A673 (cell line): ENCODE measurements around the gene ASB15.

ENCODE experiments used
- CTCF ChIP-seq: fragments of 300-800, 200-600 bp; sonication (generic); conservative IDR thresholded peaks from 2 replicates; pipeline ENCODE4 v1.5.1; 2017; ENCODE audit warnings: low read depth, mild to moderate bottlenecking, antibody characterized with exemption, low read length, moderate library complexity, mixed read lengths
- EZH2 ChIP-seq: fragments of 200-600 bp; sonication (generic); IDR thresholded peaks from 2 replicates; pipeline ENCODE4 v1.6.1; 2017; ENCODE audit warnings: borderline replicate concordance, low read depth, mild to moderate bottlenecking, mixed read lengths, antibody characterized with exemption, low read length; ENCODE audit not compliant: poor library complexity, severe bottlenecking

GRCh38 chr7:123673137-123673732 is 71.6 kb downstream of the ASB15 start:
- TF ChIP-seq CTCF (no peak), EZH2 (no peak)
